ENCODE results near the gene UNCX.

The UNCX gene

GRCh38 chr7:1239803-1240516 lies 7.3 kb downstream of the UNCX start:
- TF ChIP-seq CTCF (conservative IDR thresholded peaks at IDR 0.05; ENCODE audit: low read depth, low read length) = no peak
- H3K4me3 ChIP-seq (ENCODE audit: low read depth, low read length) = no peak overlapping the region
- no peak for DNase-seq (ENCODE audit: low read depth)

GRCh38 chr7:1240517-1241257 lies 8.0 kb downstream of the UNCX start:
- no peak overlapping the region for H3K4me3 ChIP-seq (ENCODE audit: low read depth, low read length)
- DNase-seq (ENCODE audit: low read depth) = no peak
- no peak for TF ChIP-seq CTCF (conservative IDR thresholded peaks at IDR 0.05; ENCODE audit: low read depth, low read length)

GRCh38 chr7:1241258-1241602 lies 8.6 kb downstream of the UNCX start:
- DNase-seq (ENCODE audit: low read depth) = no peak
- no peak overlapping the region for H3K4me3 ChIP-seq (ENCODE audit: low read depth, low read length)
- no peak for TF ChIP-seq CTCF (conservative IDR thresholded peaks at IDR 0.05; ENCODE audit: low read depth, low read length)

GRCh38 chr7:1241603-1242255 lies 9.1 kb downstream of the UNCX start:
- H3K4me3 ChIP-seq (ENCODE audit: low read depth, low read length) = no peak overlapping the region
- DNase-seq (ENCODE audit: low read depth) = no peak
- TF ChIP-seq CTCF (conservative IDR thresholded peaks at IDR 0.05; ENCODE audit: low read depth, low read length) = no peak

- no peak overlapping the region for H3K4me3 ChIP-seq (ENCODE audit: low read depth, low read length)
- no peak for TF ChIP-seq CTCF (conservative IDR thresholded peaks at IDR 0.05; ENCODE audit: low read depth, low read length)
- no peak for DNase-seq (ENCODE audit: low read depth)
Observed at GRCh38 chr7:1242256-1242605, 9.6 kb downstream of the UNCX start.

GRCh38 chr7:1242606-1243289 lies 10.1 kb downstream of the UNCX start:
- H3K4me3 ChIP-seq (ENCODE audit: low read depth, low read length) = no peak overlapping the region
- no peak for DNase-seq (ENCODE audit: low read depth)
- TF ChIP-seq CTCF (conservative IDR thresholded peaks at IDR 0.05; ENCODE audit: low read depth, low read length) = no peak
